ENCODE data around the gene MYL3. TPM values are rescaled to one million over a fixed set of nuclear protein-coding genes. Genes with fewer than 3 reads are reported as not detected.

The MYL3 gene
- total and polyA plus RNA-seq, 9 donors: 0.63 to 10.8 (median 4.2) TPM

DNA sequence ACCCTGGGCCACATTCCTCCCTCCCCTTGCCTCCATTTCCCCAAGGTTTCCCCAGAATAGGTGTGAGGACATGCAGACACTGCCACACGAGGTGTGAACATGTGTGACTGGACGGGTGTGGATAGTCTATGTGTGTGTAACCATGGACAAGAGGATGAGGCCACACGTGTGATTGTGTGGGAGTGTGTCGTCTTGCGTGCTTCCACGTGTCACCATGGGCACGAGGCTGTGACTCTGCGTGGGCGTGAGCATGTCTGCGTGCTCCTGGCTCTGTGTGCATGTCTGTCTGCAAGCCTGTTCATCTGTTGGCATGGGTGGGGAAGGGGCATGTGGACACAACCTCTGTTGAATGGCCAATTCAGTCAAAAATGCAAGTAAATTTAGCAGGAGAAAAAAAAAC lies 6.2 kb upstream of the MYL3 start:
- no peaks in the 10 kb centered on the region for H3K9me3 ChIP-seq
- TF ChIP-seq EP300 (IDR thresholded peaks at IDR 0.05): no peak
- TF ChIP-seq CTCF (IDR thresholded peaks at IDR 0.05): no peak
- TF ChIP-seq POLR2A (IDR thresholded peaks at IDR 0.05): no peak
- H3K4me3 ChIP-seq: no peak overlapping the region
- no peak overlapping the region for H3K27ac ChIP-seq
- H3K4me1 ChIP-seq (ENCODE audit: insufficient read depth): peaks cover 46% of the 10 kb centered on the region
- intact Hi-C loops (cut with DNase I): loop anchor here in 2 of 4 donors (5.0 kb wide), 2 partner anchors 33 to 38 kb away; no protein-coding TSS in a partner anchor
- H3K36me3 ChIP-seq: no peaks in the 10 kb centered on the region
- no peak for DNase-seq
- H3K27me3 ChIP-seq: no peaks in the 10 kb centered on the region
- WGBS, 3 donors: 81 to 89% (median 83%) methylated on average over 10 of the region's 10 CpGs

DNA sequence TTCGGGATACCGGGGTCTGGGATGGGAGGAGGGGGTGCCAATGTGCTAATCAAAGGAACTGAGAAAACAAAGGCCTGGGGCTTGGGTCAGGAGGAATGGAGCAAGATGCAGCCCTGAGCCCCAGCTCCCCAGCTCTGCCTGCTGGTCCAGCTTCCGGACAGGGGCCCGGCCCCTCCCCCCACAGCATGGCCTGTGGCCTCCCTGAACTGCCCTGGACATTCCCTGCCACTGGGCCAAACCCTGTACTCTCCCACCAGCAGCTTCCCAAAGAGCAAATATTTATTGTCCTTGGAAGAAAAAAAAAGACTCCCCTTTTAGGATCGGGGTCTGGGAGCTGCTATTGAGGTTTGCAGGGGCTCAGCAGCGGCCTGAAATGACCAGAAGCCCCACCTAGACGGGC lies 5.7 kb upstream of the MYL3 start:
- intact Hi-C loops (cut with DNase I): loop anchor here in 2 of 4 donors (5.0 kb wide), 2 partner anchors 33 to 38 kb away; no protein-coding TSS in a partner anchor
- no peaks in the 10 kb centered on the region for H3K36me3 ChIP-seq

GRCh38 chr3:46868287-46868686 lies 5.0 kb upstream of the MYL3 start:
- Histone ChIP-seq H3K36me3 (no peaks in the 10 kb centered on the region), H3K27ac (peak overlapping the region; percentile 33 to 73), H3K4me1 (ENCODE audit: insufficient read depth) (peaks cover 36% of the 10 kb centered on the region), H3K9me3 (no peaks in the 10 kb centered on the region), H3K4me3 (no peak overlapping the region), H3K27me3 (no peaks in the 10 kb centered on the region)
- 39 to 68% (median 61%) methylated on average over 4 to 8 of the region's 8 CpGs for WGBS, 3 donors
- intact Hi-C loops (cut with DNase I): loop anchor here in 2 of 4 donors (5.0 kb wide), 2 partner anchors 34 to 39 kb away; no protein-coding TSS in a partner anchor
- TF ChIP-seq CTCF (IDR thresholded peaks at IDR 0.05) (no peak), POLR2A (IDR thresholded peaks at IDR 0.05) (no peak), EP300 (IDR thresholded peaks at IDR 0.05) (no peak)
- DNase-seq: no peak

More for the DNA sequence above, 5.7 kb upstream of the MYL3 start:
- H3K27me3 ChIP-seq: no peaks in the 10 kb centered on the region
- no peak overlapping the region for H3K27ac ChIP-seq
- H3K4me3 ChIP-seq: no peak overlapping the region
- 51 to 56% (median 53%) methylated on average over 7 of the region's 7 CpGs for WGBS, 3 donors
- peaks cover 42% of the 10 kb centered on the region for H3K4me1 ChIP-seq (ENCODE audit: insufficient read depth)
- DNase-seq: peak in 1 of 5 donors; percentile 69
- TF ChIP-seq POLR2A (IDR thresholded peaks at IDR 0.05) (no peak), EP300 (IDR thresholded peaks at IDR 0.05) (no peak), CTCF (IDR thresholded peaks at IDR 0.05) (no peak)
- H3K9me3 ChIP-seq: no peaks in the 10 kb centered on the region

DNA sequence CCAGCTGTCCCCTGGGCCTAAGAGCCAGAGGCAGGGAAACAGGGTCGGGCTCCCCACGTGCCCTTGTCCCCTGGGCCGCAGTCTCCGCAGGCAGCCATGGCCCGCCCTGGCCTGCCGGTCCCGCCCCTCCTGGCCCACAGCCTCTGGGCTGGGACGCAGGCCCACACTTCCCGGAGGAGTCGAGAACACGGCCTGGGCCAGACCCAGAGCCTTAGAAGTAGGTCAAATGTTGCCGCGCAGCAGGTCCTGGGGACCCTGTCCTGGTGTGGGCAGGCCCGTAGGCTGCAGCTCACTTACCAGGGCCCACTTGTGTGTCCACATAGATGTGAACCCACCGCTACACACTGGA lies 4.3 kb upstream of the MYL3 start:
- 5 to 22% (median 7%) methylated on average over 5 to 15 of the region's 15 CpGs for WGBS, 3 donors
- no peaks in the 10 kb centered on the region for H3K27me3 ChIP-seq
- peak; percentile 85 to 92 (median 90) for DNase-seq
- no peaks in the 10 kb centered on the region for H3K36me3 ChIP-seq
- no peak for TF ChIP-seq CTCF (IDR thresholded peaks at IDR 0.05)
- TF ChIP-seq POLR2A (IDR thresholded peaks at IDR 0.05): no peak
- no peak for TF ChIP-seq EP300 (IDR thresholded peaks at IDR 0.05)
- H3K4me1 ChIP-seq (ENCODE audit: insufficient read depth): peaks cover 34% of the 10 kb centered on the region
- intact Hi-C loops (cut with DNase I): loop anchor here in 2 of 4 donors (1.0 to 5.0 kb wide), 3 partner anchors 27 to 40 kb away; no protein-coding TSS in a partner anchor
- peak overlapping the region in 1 of 2 donors; percentile 73 for H3K27ac ChIP-seq
- no peak overlapping the region for H3K4me3 ChIP-seq
- no peaks in the 10 kb centered on the region for H3K9me3 ChIP-seq
